ENCODE data around the gene RIMBP2.

The RIMBP2 gene

DNA sequence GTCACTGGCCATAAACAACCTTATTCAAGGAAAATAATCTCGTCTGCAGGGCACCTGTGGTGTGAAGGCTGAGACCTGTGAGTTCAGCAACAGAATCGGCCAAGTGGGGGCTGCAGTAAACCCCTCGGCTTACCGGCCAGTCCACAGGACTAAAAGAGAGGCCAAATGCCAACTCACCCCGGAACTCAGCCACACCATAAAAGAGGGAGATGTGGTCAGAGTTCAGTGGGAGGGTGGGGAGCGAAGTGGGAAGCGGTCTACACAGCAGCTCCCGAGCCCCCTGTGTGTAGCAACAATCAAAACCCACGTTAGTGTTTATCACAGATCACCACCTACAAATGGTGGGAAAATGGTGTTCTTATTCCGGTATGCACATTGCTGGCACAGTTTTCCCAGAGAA, 225.4 kb downstream of the RIMBP2 start:
- FAIRE-seq (no peak), DNase-seq (ENCODE audit: low spot score) (no peak)

DNA sequence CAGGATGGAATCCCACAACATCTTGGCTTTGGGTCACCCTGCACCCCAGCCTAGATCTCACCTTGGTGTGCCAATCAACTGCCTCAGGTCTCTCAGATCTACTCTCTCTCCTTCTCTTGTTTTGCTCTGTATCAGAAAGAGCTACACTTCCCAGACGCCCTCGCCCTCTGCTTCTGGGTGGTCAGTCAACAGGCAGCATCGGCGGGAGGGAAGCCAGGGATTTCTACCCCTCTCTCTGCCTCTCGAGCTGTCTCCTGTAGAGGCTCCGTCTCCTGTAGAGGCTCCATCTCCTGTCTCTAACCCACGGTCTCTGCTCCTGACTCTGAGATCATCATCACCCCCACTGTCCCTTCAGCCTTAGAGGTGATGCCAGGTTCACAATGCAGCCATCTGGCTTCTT, 226.8 kb downstream of the RIMBP2 start:
- DNase-seq (ENCODE audit: low spot score) (no peak), FAIRE-seq (no peak)

DNA sequence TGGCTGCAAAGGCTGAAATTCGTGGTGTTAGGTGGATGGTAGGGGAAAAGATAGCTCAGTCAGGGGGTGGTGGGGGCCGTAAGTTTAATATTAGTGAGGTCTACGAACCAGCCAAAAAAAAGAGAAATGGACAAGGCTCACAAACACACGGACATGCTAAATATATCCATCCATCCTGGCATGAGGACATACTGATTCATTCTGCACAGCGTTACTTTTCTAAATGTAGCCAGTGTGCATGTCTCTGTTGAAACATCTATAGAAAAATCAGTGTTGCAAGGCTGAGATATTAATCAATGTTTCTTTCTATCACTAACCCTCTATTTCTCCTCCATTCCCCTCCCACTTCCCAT, 227.8 kb downstream of the RIMBP2 start:
- DNase-seq (ENCODE audit: low spot score): no peak
- FAIRE-seq: no peak

DNA sequence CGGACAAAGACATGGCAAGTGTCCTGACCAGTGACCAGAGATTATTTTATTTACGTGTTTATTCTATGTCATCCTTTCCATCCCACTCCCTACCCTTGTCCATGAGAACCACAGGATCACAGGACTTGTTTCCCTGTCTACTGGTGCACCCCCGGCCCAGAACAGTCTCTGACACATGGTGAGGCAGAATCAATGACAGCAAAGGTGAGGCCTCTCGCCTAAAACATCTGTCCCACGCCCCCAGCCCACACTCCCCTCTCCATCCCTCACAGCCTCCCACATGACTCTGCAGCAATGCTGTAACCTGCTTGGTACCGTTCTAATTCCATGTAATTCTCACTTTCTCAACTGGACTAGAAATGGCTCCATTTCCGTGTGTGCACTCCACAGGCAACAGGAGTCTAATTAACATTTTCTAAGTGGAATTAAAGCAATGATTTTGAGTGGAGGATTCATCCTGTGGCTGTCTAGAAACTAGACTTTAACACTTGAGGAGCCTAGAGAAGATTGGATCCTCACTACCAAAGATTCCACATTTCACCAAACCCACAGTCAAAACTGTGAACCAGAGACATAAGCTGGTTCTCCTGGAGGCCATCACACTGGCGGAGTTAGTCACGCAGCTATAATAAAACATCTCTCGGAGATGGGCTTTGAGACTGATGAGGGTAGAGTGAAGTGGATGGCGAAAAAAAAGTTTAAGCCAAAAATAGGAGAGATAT, 228.3 kb downstream of the RIMBP2 start:
- DNase-seq (ENCODE audit: low spot score): no peak
- FAIRE-seq: no peak

DNA sequence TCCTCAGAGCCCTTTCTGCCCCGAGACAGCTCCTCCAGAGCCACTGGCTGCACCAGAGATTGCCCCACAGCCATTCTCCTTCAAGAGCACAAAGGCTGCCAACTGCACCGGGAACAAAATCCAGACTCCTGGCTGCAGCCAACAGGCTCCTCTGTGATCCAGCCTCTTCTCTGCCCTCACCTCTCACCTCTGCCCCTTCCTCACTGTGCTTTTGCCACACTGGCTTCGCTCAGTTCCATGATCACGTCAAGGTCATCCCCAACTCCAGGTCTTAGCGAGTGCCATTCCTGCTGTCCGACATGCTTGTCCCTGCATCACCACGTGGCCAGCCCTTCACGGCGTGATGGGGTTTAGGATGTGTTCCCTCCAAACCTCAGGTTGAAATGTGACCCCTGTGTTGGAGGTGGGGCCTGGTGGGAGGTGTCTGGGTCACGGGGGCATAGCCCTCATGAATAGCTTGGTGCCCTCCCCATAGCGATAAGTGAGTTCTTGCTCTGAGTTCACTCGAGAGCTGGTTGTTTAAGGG, 229.1 kb downstream of the RIMBP2 start:
- FAIRE-seq: no peak
- no peak for DNase-seq (ENCODE audit: low spot score)

DNA sequence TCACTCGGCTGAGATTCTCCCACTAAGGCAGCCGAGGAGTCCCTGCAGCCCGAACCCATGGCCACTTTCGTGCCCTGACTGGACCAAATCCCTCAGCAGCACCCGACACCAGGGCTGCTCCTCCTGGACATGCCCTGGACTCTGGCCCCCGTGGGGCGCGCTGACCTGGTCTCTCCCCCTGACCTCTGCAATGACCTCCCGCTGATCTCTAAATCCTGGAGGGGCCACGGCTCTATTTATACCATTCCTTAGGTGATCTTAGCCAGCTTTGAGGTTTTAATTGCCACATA, 230.0 kb downstream of the RIMBP2 start:
- DNase-seq (ENCODE audit: low spot score): no peak

DNA sequence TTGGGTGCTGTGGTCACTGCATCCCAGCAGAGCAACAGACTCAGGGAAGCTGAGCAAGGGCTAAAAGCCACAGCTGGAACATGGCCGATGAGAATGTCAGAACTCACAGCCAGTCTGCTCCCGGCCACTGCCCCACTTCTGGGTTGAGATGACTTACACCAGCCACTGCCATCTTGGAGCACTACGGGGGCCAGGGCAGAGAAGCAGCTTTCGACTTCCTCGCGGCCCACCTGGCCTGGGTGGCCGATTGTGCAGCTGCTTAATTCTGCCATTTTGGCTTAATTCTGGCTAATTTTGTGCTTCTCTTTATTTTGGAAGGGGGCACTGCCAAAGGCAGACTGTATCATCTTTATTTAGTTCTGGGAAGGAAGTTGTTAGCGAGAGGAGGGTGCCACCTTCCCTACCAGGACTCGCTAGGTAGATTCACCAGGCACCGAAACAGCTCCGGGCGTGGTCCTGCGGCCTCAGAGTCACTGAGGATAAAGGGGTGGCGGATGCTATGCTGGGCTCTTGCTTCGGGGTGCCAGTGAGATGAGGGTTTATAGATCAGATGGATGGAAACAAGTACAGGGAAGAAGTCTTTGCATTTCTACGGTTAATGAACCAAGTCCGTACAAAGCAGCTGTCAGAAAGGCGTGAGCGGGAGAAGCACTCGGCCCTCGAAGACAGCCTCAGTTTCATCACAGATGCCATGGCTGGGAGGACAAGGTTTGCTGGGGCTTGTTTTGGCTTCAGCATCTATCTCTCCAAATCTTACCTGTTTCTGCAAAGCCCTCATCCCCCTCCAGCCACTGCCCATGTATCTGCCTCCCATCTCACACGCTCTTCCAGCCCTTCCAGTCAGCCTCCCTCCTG, 230.6 kb downstream of the RIMBP2 start:
- no peak for FAIRE-seq
- no peak for DNase-seq (ENCODE audit: low spot score)

More for the DNA sequence above, 230.0 kb downstream of the RIMBP2 start:
- FAIRE-seq: no peak

DNA sequence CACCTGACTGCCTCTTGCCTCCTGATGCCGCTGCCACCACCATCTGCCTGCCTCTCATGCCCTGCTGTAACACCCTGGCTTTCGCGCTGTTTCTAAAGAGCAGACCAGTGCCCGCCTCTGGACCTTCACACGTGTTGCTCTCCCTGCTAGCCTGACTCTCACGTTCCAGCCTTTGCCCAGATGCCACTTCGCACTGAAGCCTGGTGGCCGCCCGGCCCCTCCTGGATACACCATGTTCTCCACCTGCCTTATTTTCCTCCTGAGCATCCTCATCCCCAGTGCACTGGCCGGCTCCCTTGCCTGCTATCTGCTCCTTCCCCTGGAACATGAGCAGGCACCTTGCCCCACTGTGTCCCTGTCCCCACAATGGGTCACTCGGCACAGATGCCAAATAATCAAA, 231.9 kb downstream of the RIMBP2 start:
- FAIRE-seq (no peak), DNase-seq (ENCODE audit: low spot score) (no peak)

DNA sequence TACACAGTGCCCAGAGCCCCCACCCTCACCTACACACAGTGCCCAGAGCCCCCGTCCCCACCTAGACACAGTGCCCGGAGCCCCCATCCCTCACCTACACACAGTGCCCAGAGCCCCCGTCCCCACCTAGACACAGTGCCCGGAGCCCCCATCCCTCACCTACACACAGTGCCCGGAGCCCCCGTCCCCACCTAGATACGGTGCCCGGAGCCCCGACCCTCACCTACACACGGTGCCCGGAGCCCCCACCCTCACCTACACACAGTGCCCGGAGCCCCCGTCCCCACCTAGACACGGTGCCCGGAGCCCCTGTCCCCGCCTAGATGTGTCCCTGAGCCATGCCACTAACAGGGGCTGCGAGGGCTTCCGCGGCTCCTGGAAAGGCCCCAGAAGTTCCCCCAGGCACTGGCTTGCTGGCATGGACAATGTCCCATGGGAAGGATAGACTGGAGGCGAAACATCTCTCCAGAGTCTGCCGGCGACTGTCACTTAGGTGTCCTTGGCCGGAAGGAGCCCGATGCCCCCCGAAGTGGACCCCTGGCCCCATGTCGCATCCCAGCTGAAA, 232.4 kb downstream of the RIMBP2 start:
- DNase-seq (ENCODE audit: low spot score) (no peak), FAIRE-seq (no peak)

DNA sequence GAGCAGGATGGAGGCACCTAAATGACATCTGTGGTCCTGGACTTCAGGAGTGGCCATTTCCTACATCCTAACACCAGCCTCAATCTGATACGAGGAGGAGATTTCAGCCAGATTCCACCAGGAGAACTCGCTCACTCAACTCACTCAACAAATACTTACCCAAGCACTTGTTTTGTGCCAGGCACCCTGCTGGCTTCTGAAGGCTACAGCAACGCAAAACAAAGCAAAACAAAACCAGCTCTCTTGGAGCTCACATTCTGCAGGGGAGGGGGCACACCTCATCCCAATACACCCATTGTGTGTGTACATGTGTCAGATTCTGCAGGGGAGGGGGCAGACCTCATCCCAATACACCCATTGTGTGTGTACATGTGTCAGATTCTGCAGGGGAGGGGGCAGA, 233.7 kb downstream of the RIMBP2 start:
- DNase-seq (ENCODE audit: low spot score): no peak
- no peak for FAIRE-seq

DNA sequence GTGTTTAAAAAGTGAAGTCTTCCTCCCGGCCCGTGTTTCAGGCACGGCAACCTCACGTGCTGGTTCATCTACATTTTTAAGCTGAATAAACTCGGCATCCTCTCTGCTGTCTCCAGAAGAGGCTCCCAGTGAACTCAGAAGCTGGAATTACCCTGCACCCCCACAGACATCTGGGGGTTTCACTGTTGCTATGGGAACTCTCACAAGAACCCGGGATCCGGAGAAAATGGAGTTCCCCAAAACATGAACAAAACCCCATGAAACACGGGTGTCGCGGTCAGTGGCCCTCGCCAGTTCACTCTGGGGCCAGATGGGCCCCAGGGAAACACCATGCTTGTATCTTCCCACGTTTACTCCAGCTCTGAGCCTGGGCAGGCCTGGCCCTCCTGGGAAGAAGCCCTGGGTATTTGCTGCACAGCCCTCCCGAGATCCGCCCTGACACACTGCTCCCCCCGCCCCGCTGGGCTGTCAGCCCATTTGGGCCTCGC, 234.7 kb downstream of the RIMBP2 start:
- DNase-seq (ENCODE audit: low spot score) (no peak), FAIRE-seq (no peak)

DNA sequence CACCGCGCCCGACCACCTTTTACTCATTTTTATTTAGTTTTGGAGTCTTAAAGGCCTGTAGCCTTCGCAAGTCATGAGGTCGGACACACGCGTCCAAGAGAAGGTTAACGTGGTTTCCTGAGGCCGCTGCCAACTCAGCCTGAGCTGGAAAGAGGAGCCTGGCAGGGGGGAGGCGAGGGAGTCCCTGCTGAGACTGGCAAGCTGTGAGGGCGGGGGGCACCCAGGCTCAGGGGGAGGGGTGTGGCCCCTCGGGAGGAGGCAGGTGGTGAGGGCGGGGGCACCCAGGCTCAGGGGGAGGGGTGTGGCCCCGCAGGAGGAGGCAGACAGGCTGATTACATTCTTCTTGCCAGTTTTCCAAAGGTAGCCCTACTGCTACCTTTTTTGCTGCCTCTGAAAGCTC, 235.2 kb downstream of the RIMBP2 start:
- FAIRE-seq: no peak
- DNase-seq (ENCODE audit: low spot score): no peak

DNA sequence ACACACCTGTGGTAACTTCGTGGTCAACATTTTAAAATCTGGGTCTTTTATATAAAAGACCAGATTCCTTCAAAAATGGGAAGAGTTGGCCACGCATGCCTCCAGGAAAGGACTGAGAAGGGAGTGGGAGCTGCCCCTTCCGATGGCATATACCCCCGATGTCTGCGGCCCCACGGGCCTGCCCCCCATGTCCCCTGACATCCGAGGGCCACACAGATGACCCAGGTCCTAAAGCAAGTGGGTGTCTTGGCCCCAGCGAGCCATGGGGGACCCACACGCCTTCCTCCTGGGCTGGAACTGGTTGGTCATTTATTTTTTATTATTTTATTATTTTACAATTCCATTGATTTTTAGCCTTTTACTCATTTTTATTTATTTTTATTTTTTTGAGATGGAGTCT, 235.9 kb downstream of the RIMBP2 start:
- DNase-seq (ENCODE audit: low spot score) (no peak), FAIRE-seq (no peak)

DNA sequence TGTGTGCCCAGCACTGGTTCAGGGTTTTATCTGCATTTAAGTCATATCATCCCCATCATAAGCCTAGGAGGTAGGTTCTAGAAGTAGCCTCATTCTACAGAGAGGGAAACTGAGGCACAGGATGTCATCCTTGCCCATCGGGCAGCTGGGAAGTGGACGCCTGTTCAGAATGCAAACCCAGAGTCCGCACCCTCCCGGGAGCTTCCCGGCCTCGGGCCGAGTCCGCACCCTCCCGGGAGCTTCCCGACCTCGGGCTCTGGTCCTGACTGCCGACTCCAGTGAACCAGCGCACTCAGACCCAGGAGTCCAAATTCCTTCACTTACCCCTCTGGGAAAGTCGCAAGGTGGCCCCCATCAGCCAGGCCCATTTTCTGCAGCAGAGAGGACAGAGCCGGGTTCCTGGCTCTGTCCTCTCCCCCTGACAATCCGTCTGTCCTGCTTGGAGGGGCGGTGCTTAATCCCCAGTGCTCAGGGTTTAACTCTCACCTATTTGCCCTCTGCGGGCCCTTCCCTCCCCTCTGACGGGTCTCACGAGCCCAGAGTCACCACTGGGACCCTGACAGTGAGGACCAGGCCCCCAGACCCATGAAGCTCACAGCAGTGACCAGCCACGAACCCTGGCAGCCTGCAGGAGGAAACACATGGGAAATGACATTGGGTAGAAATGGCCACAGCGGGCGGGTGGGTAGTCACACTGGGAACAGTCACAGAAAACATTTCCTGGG, 236.5 kb downstream of the RIMBP2 start:
- DNase-seq (ENCODE audit: low spot score) (no peak), FAIRE-seq (no peak)

DNA sequence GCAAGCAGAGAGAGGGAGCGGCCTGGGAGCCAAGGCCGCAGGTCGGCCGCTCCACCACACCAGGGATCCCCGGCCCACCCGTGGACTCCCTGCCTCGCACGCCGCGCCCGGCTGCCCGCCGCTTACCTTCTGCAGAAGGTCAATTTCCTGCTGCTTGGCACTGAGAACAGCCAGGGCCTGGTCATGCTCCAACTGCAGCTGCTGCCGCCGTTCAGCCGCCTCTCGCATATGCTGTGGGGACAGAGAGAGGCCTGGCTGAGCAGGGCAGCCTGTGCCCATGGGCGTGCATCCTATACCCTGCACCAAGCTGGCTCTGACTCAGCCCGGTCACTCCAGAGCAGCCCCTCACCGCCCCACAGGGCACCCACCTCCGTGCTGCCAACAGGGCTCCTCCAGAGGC, 237.3 kb downstream of the RIMBP2 start:
- no peak for DNase-seq (ENCODE audit: low spot score)
- no peak for FAIRE-seq

DNA sequence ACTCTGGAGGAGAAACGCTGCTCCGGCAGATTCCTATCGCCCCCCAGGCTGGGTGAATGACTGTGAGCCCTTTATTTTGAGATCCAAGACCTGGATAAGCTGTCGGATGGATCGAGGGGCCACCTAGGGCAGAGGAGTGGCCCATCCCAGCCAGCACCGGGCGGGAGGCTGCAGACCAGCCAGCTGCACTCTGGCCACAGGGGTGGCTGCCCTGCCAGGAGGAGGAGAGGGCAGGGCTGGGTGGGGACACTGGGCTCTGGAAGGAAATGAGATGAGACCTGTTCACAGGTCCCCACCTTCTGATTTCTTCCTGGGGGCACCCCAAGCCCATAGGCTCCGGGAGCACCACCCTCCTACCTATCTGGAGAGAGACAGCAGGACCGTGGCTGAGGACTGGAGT, 238.4 kb downstream of the RIMBP2 start:
- FAIRE-seq (no peak), DNase-seq (ENCODE audit: low spot score) (no peak)

DNA sequence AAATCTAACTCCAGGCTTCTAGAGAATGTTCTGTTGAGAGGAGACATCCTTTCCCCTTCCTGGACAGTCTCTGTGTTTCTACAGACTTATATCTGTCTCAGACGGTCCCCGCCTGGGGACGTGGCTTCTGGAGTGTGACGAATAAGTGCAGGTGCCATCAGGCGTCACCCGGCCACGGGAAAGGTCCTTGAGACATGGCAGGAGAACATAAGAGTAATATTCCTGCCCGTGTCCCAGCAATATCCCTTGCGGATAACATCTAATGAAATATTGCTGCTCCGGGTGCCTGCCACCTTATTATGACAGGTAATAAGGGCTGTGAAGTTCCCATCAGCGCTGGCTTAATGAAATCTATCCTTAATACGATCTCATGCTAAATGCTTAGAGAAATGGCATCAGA, 238.8 kb downstream of the RIMBP2 start:
- no peak for FAIRE-seq
- no peak for DNase-seq (ENCODE audit: low spot score)

DNA sequence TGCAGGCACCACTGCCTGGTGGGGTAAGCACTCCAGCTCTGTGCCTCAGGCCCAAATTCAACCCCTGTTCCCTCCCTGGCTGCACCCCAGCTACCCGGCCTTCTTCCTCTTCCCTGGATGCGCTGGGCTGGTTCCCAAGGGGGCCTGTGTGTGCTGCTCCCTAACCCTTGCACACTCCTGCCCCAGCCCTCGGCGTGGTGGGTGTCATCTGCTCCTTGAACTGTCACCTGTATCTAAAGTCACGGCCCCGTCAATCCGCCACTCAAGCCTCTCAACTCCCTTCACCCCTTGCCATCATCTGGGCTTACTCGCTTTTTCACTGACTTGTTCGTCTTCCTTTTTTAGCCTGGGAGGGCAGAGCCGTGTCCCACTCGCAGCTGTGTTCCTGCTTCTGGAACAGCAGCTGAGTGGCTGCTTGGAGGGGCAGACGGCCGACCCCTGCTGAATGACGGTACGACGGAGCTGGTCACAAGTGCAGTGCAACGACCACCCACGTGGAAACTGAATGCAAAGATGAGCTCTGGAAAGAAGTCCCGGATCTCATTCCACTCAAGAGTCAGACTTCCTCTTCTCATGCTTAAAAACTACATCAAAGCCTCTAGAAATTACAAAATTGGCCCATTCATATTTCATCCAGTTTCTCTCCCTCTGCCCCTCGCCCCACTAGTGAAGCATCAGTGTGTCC, 239.5 kb downstream of the RIMBP2 start:
- FAIRE-seq: no peak
- DNase-seq (ENCODE audit: low spot score): no peak

DNA sequence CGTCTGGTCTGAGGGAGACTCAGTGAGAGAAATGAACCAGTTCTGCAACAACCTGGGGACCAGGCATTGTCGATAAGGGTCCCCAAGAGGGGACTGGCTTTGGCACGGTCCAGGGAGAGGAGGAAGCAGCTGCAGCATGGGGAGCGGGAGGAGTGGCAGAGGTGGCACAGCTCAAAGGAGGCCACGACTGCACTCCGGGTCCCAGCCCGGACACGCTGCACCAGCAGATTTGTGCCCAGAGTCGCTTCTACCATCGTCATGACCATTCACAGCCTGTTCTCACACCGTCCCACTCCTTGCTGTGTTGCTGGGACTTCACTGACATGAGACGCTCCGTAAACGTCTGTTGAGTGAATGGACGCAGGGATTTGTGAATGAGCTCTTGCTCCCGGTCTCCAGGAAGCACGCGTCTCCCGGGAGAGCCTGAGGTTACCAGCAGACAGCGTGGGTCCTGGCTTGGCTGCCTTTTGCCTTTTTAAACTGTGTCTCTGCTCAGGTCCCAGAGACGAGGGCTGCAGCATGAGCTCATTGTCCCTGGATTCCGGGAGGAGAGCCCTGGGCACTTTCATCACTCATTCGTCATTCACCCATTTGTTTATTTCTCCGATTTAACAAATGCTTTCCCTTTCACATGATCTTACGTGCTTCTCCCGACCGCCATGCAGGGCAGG, 241.4 kb downstream of the RIMBP2 start:
- DNase-seq (ENCODE audit: low spot score) (no peak), FAIRE-seq (no peak)

DNA sequence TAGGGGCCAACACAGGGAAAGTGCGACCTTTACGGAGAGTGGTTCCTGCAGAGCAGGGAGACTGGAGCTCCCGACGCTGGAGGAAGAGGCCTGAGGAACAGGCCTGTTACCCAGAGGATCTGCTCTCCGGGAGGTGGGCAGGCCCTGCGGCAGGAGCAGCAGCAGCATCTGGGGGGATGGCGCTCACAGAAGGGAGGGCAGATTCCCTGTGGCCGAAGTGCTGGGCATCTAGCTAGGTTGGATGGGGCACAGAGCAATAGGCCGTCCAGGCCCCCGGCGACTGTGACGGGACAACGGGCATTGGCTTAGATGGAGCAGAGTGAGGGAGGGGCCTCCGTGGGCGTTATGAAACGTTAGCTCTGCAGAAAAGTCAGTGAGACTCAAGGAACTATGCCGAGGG, 242.8 kb downstream of the RIMBP2 start:
- no peak for FAIRE-seq
- DNase-seq (ENCODE audit: low spot score): no peak

DNA sequence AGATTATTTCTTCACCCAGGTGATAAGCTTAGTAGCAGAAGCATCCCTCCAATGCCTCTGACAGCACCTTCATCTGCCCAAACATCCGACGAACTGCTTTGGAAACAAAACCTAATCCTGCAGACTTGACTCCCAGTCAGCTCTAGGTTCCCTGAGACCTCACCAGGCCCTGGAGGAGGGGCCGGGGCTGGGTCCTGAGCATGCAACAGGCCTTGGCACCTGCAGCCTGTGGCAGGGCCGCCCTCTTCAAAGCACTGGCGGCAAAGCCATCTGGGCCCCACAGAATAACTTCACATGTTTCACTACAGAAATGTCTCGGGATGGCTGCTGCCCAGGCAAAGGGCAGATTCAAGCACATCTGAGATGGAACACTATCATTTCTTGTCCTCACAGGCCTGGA, 245.1 kb downstream of the RIMBP2 start:
- DNase-seq (ENCODE audit: low spot score): no peak
- no peak for FAIRE-seq

Measured in urothelium cell line (cell line).